Measurements from ENCODE around the gene GRB2. TPM values are rescaled to one million over a fixed set of nuclear protein-coding genes. Genes with fewer than 3 reads are reported as not detected.

Gene GRB2
- total and polyA plus RNA-seq, 2 of the 8 experiments (the other 6 are each of a cell fraction or from before 2014, with no cell fraction given), result 44.2 to 101 TPM

DNA sequence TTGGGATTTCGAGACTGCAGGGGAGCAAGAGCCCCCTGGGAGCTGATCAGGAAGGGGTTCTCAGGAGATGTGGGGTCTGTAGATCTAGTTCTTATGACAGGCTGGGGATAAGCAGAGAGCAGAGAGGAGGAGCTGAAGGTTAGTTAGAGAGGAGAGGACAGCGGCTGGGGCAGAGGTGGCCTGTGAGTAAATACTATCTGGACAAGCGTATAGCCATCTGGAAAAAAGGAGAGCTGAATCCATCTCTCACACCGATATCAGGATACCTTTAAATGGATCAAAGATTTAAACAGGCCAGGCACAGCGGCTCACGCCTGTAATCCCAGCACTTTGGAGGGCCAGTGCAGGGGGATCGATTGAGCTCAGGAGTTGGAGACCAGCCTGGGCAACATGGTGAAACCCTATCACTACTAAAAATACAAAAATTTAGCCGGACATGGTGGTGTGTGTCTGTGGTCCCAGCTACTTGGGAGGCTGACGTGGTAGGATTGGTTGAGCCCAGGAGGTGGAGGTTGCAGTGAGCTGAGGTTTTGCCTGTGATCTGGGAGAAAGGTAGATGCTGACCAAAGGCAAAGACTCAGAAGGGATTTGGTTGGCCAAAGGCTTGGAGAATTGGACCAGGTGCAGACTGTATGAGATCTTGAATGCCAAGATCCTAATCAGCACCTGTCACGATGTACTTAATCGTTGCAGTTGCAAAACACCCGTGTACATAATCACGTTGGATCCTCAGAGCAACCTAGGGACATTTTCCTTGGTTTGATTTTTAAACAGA lies 97.3 kb downstream of the GRB2 start:
- TF ChIP-seq SUZ12 (IDR thresholded peaks at IDR 0.05; ENCODE audit: low read length), result no peak
- TF ChIP-seq POLR2A (IDR thresholded peaks at IDR 0.05; ENCODE audit: control extremely low read depth in 1 of 2, low read depth in 2 of 2, low read length in 2 of 2), result no peak
- no peak for TF ChIP-seq RXRA (IDR thresholded peaks at IDR 0.05; ENCODE audit: insufficient read depth, low read depth, low read length)
- TF ChIP-seq CHD2 (IDR thresholded peaks at IDR 0.05; ENCODE audit: low read length), result no peak
- no peak for TF ChIP-seq CBX8 (IDR thresholded peaks at IDR 0.05; ENCODE audit: borderline replicate concordance, low read depth, low read length)
- no peak for TF ChIP-seq MAFK (IDR thresholded peaks at IDR 0.05; ENCODE audit: low read depth, low read length)
- no peak for TF ChIP-seq TCF12 (IDR thresholded peaks at IDR 0.05; ENCODE audit: low read depth, low read length)
- no peak for TF ChIP-seq TBP (IDR thresholded peaks at IDR 0.05; ENCODE audit: low read depth, low read length)
- TF ChIP-seq JUND (IDR thresholded peaks at IDR 0.05; ENCODE audit: low read length), result no peak
- TF ChIP-seq JUN (IDR thresholded peaks at IDR 0.05; ENCODE audit: low read depth, low read length), result no peak
- TF ChIP-seq NRF1 (IDR thresholded peaks at IDR 0.05; ENCODE audit: low read depth, low read length), result no peak
- no peak for TF ChIP-seq HDAC6 (IDR thresholded peaks at IDR 0.05; ENCODE audit: low read depth, low read length)
- no peak for TF ChIP-seq SIRT6 (IDR thresholded peaks at IDR 0.05; ENCODE audit: low read length)
- CTCF ChIA-PET (ENCODE audit: partially characterized antibody), result interaction anchor here (0.9 to 3.8 kb wide), 5 partner anchors 14 to 149 kb away, joined by 3 to 17 read pairs (median 5); no protein-coding TSS in a partner anchor
- POLR2A ChIA-PET (ENCODE audit: partially characterized antibody), result interaction anchor here (0.5 to 2.3 kb wide), 5 partner anchors 10 to 153 kb away, joined by 3 to 8 read pairs (median 3); no protein-coding TSS in a partner anchor

More for the DNA sequence above, 97.3 kb downstream of the GRB2 start:
- no peak overlapping the region for H3K4me3 ChIP-seq (ENCODE audit: extremely low read depth in 1 of 4, insufficient read depth in 2 of 4, low read depth in 3 of 4, low read length in 4 of 4)
- H2BK5ac ChIP-seq (ENCODE audit: low read depth, low read length), result no peak overlapping the region
- H3K27ac ChIP-seq (ENCODE audit: low read depth, low read length), result no peak overlapping the region
- no peak for FAIRE-seq
- H3K23ac ChIP-seq (ENCODE audit: insufficient read length), result no peak overlapping the region
- no peak overlapping the region for H2AFZ ChIP-seq (ENCODE audit: low read length)
- no peak overlapping the region for H3K14ac ChIP-seq (ENCODE audit: insufficient read length)
- H3K23me2 ChIP-seq (ENCODE audit: low read depth, low read length), result no peaks in the 10 kb centered on the region; the same call in 1 of the 2 replicates
- H3K4ac ChIP-seq (replicated peaks; ENCODE audit: insufficient read length, low read depth, low read length), result no peak overlapping the region
- no peak overlapping the region for H3K4me2 ChIP-seq (ENCODE audit: insufficient read depth in 1 of 2, low read depth in 2 of 2, low read length in 2 of 2)
- H3K79me2 ChIP-seq (ENCODE audit: control insufficient read depth in 1 of 2, insufficient read depth in 2 of 2, low read length in 2 of 2), result no peaks in the 10 kb centered on the region
- no peaks in the 10 kb centered on the region for H3K79me1 ChIP-seq (ENCODE audit: low read depth, low read length)
- H3K18ac ChIP-seq (ENCODE audit: extremely low read depth, low read length), result no peak overlapping the region
- no peaks in the 10 kb centered on the region for H3K27me3 ChIP-seq (replicated peaks in 1 of 4; ENCODE audit: control insufficient read depth in 3 of 4, extremely low read depth in 1 of 4, insufficient read depth in 3 of 4, low read length in 3 of 4)
- H4K20me1 ChIP-seq (replicated peaks in 1 of 2; ENCODE audit: control insufficient read depth in 1 of 2, insufficient read depth in 2 of 2, low read length in 2 of 2), result no peaks in the 10 kb centered on the region
- H3K4me1 ChIP-seq (replicated peaks in 1 of 4; ENCODE audit: control insufficient read depth in 3 of 4, insufficient read depth in 4 of 4, low read length in 3 of 4), result peaks cover 0 to 4% (median 2%) of the 10 kb centered on the region in 4 experiments; a peak in 1 of 7 replicates
- no peaks in the 10 kb centered on the region; a peak in 2 of 8 replicates for H3K36me3 ChIP-seq (ENCODE audit: control insufficient read depth in 2 of 4, insufficient read depth in 4 of 4, low read length in 3 of 4)
- H3K9me3 ChIP-seq (ENCODE audit: insufficient read depth in 2 of 2, low read depth in 1 of 2, low read length in 1 of 2), result no peaks in the 10 kb centered on the region
- no peak for DNase-seq (ENCODE audit: low read depth in 1 of 2, low spot score in 2 of 2)
- no peak overlapping the region for H2BK15ac ChIP-seq (ENCODE audit: low read length)
- H4K5ac ChIP-seq (ENCODE audit: insufficient read length, low read depth, low read length), result no peak overlapping the region
- H4K91ac ChIP-seq (replicated peaks; ENCODE audit: insufficient read length, low read length), result no peak overlapping the region
- WGBS, 2 experiments (ENCODE audit: extremely low coverage in 1 of 2, insufficient coverage in 1 of 2, insufficient read length in 1 of 2, insufficient replicate concordance in 2 of 2, low coverage in 1 of 2, low lambda C conversion rate in 2 of 2, missing lambda C conversion rate in 1 of 2), result 89% methylated on average over 13 of the region's 13 CpGs; no CpG with 5 or more reads in 1 of the 2 experiments
- H3K56ac ChIP-seq (replicated peaks; ENCODE audit: insufficient read length, low read depth, low read length), result no peak overlapping the region
- H2AK5ac ChIP-seq (ENCODE audit: low read depth, low read length), result no peak overlapping the region
- H2BK120ac ChIP-seq (replicated peaks; ENCODE audit: low read depth, low read length), result no peak overlapping the region
- no peak overlapping the region for H2BK12ac ChIP-seq (ENCODE audit: low read depth, low read length)
- H2BK20ac ChIP-seq (ENCODE audit: low read length), result no peak overlapping the region
- H3K9ac ChIP-seq (replicated peaks in 1 of 4; ENCODE audit: extremely low read depth in 1 of 4, low read depth in 3 of 4, low read length in 3 of 4), result no peak overlapping the region
- H4K8ac ChIP-seq (ENCODE audit: extremely low read depth, insufficient read depth, low read length), result no peak overlapping the region

Measured in H1 (cell line).